ENCODE data around the gene LRP10. TPM values are rescaled to one million over a fixed set of nuclear protein-coding genes. Genes with fewer than 3 reads are reported as not detected.

LRP10 gene
- total and polyA plus RNA-seq, 2 of the 8 experiments (the other 6 are each of a cell fraction or from before 2014, with no cell fraction given) = 12.4 to 15.6 TPM

GRCh38 chr14:22915886-22916521, 44.5 kb downstream of the LRP10 start:
- H2BK120ac ChIP-seq (replicated peaks; ENCODE audit: low read depth, low read length) = no peak overlapping the region
- no peak overlapping the region for H3K27ac ChIP-seq (ENCODE audit: low read depth, low read length)
- DNase-seq (ENCODE audit: low read depth in 1 of 2, low spot score in 2 of 2) (no peak), FAIRE-seq (no peak)
- H3K4me2 ChIP-seq (ENCODE audit: insufficient read depth in 1 of 2, low read depth in 2 of 2, low read length in 2 of 2) = no peak overlapping the region
- ChIA-PET CTCF (ENCODE audit: partially characterized antibody) (interaction anchor here (0.7 to 5.0 kb wide), 8 partner anchors 15 to 457 kb away, joined by 3 to 40 read pairs (median 4); no protein-coding TSS in a partner anchor), POLR2A (ENCODE audit: partially characterized antibody) (interaction anchor here (1.0 to 2.4 kb wide), 5 partner anchors 8 to 95 kb away, joined by 3 to 7 read pairs (median 4); no protein-coding TSS in a partner anchor)
- peaks cover 0 to 7% (median 3%) of the 10 kb centered on the region in 4 experiments; a peak in 5 of 7 replicates for H3K4me1 ChIP-seq (replicated peaks in 1 of 4; ENCODE audit: control insufficient read depth in 3 of 4, insufficient read depth in 4 of 4, low read length in 3 of 4)
- no peak overlapping the region for H3K56ac ChIP-seq (replicated peaks; ENCODE audit: insufficient read length, low read depth, low read length)
- no peak overlapping the region for H3K23ac ChIP-seq (ENCODE audit: insufficient read length)
- H3K9ac ChIP-seq (replicated peaks in 1 of 4; ENCODE audit: extremely low read depth in 1 of 4, low read depth in 3 of 4, low read length in 3 of 4) = no peak overlapping the region
- no peaks in the 10 kb centered on the region for H3K9me3 ChIP-seq (ENCODE audit: insufficient read depth in 2 of 2, low read depth in 1 of 2, low read length in 1 of 2)
- H3K18ac ChIP-seq (ENCODE audit: extremely low read depth, low read length) = no peak overlapping the region
- TF ChIP-seq CBX5 (IDR thresholded peaks at IDR 0.05; ENCODE audit: low read depth, low read length) (no peak), POLR2AphosphoS5 (IDR thresholded peaks at IDR 0.05; ENCODE audit: low read depth, low read length) (peak; percentile 33; the same call in 1 of the 2 replicates)
- no peak overlapping the region for H3K4ac ChIP-seq (replicated peaks; ENCODE audit: insufficient read length, low read depth, low read length)
- H3K79me2 ChIP-seq (ENCODE audit: control insufficient read depth in 1 of 2, insufficient read depth in 2 of 2, low read length in 2 of 2) = peaks cover 2 to 29% of the 10 kb centered on the region in 2 experiments; a peak in 2 of 4 replicates
- H3K4me3 ChIP-seq (ENCODE audit: extremely low read depth in 1 of 4, insufficient read depth in 2 of 4, low read depth in 3 of 4, low read length in 4 of 4) = no peak overlapping the region
- 94% methylated on average over 8 of the region's 8 CpGs; no CpG with 5 or more reads in 1 of the 2 experiments for WGBS, 2 experiments (ENCODE audit: extremely low coverage in 1 of 2, insufficient coverage in 1 of 2, insufficient read length in 1 of 2, insufficient replicate concordance in 2 of 2, low coverage in 1 of 2, low lambda C conversion rate in 2 of 2, missing lambda C conversion rate in 1 of 2)
- H4K8ac ChIP-seq (ENCODE audit: extremely low read depth, insufficient read depth, low read length) = no peak overlapping the region
- H2AFZ ChIP-seq (ENCODE audit: low read length) = no peak overlapping the region
- no peak overlapping the region for H4K5ac ChIP-seq (ENCODE audit: insufficient read length, low read depth, low read length)
- no peak overlapping the region for H2BK20ac ChIP-seq (ENCODE audit: low read length)
- H2BK5ac ChIP-seq (ENCODE audit: low read depth, low read length) = no peak overlapping the region
- peaks cover 4% of the 10 kb centered on the region; the same call in 1 of the 2 replicates for H3K23me2 ChIP-seq (ENCODE audit: low read depth, low read length)
- no peaks in the 10 kb centered on the region; a peak in 1 of 7 replicates for H3K27me3 ChIP-seq (replicated peaks in 1 of 4; ENCODE audit: control insufficient read depth in 3 of 4, extremely low read depth in 1 of 4, insufficient read depth in 3 of 4, low read length in 3 of 4)
- H4K20me1 ChIP-seq (replicated peaks in 1 of 2; ENCODE audit: control insufficient read depth in 1 of 2, insufficient read depth in 2 of 2, low read length in 2 of 2) = peaks cover 0 to 1% of the 10 kb centered on the region in 2 experiments
- H3K14ac ChIP-seq (ENCODE audit: insufficient read length) = no peak overlapping the region
- H2BK12ac ChIP-seq (ENCODE audit: low read depth, low read length) = no peak overlapping the region
- H2BK15ac ChIP-seq (ENCODE audit: low read length) = no peak overlapping the region
- H4K91ac ChIP-seq (replicated peaks; ENCODE audit: insufficient read length, low read length) = no peak overlapping the region
- H3K79me1 ChIP-seq (ENCODE audit: low read depth, low read length) = no peaks in the 10 kb centered on the region
- H3K36me3 ChIP-seq (ENCODE audit: control insufficient read depth in 2 of 4, insufficient read depth in 4 of 4, low read length in 3 of 4) = peaks cover 2 to 18% (median 6%) of the 10 kb centered on the region in 4 experiments; a peak in 6 of 8 replicates
- no peak overlapping the region for H2AK5ac ChIP-seq (ENCODE audit: low read depth, low read length)
